ENCODE measurements around the gene FRMD4A.
"Not testable (repeated sequence)": the region's sequence is repeated elsewhere in the genome, so short reads cannot be mapped to it uniquely, and the experiment has no call there.

The FRMD4A gene

DNA sequence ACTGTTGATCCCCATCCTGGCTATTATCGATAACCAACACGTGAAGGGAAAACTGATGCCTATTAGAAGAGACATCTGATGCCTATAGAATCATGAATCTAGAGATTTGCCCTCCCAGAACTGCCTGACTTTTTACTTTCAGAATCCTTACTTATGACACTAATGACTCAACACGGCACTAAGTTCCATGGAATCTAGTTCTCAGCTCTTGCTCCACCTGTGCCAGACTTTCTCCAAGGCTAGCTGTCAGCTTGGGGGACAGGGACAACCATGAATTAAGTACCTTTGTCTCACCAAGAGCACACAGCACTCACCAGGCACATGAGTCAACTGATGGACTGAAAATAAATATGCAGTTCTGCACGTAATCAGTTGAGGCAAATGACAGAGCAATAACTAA, 184.2 kb downstream of the FRMD4A start:
- H3K27ac ChIP-seq: no peak overlapping the region
- TF ChIP-seq ZFX (IDR thresholded peaks at IDR 0.05; ENCODE audit: borderline replicate concordance): no peak
- TF ChIP-seq, protein P1, sequence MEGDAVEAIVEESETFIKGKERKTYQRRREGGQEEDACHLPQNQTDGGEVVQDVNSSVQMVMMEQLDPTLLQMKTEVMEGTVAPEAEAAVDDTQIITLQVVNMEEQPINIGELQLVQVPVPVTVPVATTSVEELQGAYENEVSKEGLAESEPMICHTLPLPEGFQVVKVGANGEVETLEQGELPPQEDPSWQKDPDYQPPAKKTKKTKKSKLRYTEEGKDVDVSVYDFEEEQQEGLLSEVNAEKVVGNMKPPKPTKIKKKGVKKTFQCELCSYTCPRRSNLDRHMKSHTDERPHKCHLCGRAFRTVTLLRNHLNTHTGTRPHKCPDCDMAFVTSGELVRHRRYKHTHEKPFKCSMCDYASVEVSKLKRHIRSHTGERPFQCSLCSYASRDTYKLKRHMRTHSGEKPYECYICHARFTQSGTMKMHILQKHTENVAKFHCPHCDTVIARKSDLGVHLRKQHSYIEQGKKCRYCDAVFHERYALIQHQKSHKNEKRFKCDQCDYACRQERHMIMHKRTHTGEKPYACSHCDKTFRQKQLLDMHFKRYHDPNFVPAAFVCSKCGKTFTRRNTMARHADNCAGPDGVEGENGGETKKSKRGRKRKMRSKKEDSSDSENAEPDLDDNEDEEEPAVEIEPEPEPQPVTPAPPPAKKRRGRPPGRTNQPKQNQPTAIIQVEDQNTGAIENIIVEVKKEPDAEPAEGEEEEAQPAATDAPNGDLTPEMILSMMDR (IDR thresholded peaks at IDR 0.05): no peak

DNA sequence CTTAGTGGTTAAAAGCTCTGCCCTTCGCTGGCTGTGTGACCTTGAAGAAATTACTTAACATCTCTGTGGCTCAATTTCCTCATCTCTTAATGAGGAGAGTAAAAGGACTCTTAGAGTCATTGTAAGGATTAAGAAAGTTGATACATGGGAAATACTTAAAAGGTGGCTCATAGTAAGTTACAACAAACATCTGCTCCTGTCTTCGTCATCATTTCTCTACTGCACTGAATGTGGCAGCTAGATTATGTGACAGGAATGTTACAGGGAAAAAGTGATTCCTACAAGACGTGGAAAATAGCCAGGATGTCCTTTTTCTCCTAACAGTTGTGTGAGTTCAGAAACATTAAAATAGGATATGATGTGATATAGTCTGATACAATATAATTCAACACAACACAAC, 184.7 kb downstream of the FRMD4A start:
- H3K27ac ChIP-seq: no peak overlapping the region

DNA sequence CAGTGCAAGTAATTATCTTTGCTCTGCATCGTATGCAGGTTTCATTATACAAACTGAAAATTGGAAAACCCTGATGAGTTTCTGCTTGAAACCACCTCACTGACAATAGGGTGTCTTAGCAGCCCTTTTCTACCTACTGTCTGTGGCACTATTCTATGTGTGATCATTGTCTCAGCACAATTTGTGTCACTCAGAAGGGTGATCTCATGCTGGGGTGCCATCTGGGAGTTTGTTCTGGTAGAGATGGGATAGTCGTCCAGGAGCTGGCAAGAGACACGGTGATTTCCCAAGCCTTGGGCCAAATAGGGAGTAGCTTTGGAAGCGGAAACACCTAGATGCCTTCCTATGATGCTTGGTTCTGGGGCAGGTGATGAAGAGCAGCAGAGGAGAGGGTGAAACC, 186.3 kb downstream of the FRMD4A start:
- TF ChIP-seq, protein P1 (IDR thresholded peaks at IDR 0.05): no peak
- TF ChIP-seq ZFX (IDR thresholded peaks at IDR 0.05; ENCODE audit: borderline replicate concordance): no peak
- no peak overlapping the region for H3K27ac ChIP-seq

More for the DNA sequence above, 184.7 kb downstream of the FRMD4A start:
- no peak for TF ChIP-seq ZFX (IDR thresholded peaks at IDR 0.05; ENCODE audit: borderline replicate concordance)
- TF ChIP-seq, protein P1 (IDR thresholded peaks at IDR 0.05): no peak

DNA sequence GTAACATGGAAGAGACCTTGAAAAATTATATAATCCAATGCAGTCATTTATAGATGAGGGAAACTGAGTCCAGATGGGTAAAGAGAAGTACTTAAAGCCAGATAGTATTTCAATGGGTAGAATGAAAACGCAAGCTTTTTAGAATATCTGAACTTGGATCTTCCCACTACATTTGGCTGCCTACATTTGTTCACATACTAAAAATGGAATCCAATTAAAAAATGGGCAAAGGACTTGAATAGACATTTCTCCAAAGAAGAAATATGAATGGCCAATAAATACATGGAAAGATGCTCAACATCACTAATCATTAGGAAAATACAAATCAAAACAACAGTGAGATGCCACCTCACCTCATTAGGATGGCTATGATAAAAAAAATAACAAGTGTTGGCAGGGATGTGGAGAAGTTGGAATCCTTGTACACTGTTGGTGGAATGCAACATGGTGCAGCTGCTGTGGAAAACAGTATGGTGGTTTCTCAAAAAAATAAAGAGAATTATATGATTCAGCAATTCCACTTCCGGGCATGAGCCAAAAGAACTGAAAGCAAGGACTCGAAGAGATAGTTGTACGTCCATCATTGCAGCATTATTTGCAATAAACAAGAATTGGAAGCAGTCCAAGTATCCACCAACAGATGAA, 188.0 kb downstream of the FRMD4A start:
- H3K27ac ChIP-seq: no peak overlapping the region
- TF ChIP-seq, protein P1 (IDR thresholded peaks at IDR 0.05): no peak
- no peak for TF ChIP-seq ZFX (IDR thresholded peaks at IDR 0.05; ENCODE audit: borderline replicate concordance)

DNA sequence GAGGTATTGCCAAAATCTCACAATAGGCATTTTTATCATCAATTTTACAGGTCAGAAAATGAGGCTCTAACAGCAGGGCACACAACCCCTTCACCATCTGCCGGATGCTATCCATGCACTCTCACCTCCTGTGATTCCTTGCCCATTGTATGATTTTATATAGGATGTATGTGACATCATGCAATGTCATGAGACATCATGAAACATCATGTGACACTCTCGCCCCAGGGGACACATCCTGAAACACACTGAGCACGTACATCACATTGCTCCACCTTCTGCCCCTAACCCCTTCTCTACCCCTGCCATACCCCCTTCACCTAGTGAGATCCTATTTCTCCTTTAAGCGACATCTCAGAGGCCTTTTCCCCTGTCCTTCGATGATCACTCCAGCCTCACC, 189.4 kb downstream of the FRMD4A start:
- TF ChIP-seq, protein P1 (IDR thresholded peaks at IDR 0.05): no peak
- no peak for TF ChIP-seq ZFX (IDR thresholded peaks at IDR 0.05; ENCODE audit: borderline replicate concordance)
- no peak overlapping the region for H3K27ac ChIP-seq

DNA sequence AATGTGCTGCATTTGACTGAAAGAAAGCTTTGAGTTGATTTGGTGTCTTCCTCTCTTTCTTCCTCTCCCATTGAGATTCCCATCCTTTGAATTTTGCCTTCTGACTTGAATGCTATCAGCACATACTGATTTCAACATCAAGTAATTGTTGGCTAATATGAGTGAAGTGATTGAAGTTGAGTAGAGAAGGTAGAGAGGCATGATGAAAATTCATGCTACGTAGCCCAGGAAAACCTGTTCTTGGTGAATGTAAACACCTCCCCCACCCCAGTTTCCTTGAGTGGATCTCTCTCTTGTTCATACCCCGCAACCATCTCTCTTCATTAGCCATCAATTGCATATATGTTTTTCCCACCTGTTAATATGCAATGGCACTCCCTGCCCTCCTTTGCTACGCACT, 193.3 kb downstream of the FRMD4A start:
- no peak overlapping the region for H3K27ac ChIP-seq
- no peak for TF ChIP-seq ZFX (IDR thresholded peaks at IDR 0.05; ENCODE audit: borderline replicate concordance)
- TF ChIP-seq, protein P1 (IDR thresholded peaks at IDR 0.05): no peak

DNA sequence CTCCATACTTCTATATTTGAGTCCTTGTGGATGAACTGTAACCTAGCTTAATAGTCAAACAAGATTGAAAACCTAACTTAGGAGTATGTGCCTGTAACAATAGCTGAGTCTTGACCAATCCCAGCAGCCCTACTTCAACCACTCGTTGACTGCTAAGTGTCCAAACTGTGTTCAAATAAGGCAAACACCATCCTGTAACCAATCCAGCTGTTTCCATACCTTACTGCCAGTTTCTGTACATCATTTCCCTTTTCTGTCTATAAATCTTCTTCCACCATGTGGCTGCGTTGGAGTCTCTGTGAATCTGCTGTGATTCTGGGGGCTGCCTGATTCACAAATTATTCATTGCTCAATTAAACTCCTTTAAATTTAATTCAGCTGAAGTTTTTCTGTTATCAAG, 195.5 kb downstream of the FRMD4A start:
- not testable (repeated sequence) for H3K27ac ChIP-seq

DNA sequence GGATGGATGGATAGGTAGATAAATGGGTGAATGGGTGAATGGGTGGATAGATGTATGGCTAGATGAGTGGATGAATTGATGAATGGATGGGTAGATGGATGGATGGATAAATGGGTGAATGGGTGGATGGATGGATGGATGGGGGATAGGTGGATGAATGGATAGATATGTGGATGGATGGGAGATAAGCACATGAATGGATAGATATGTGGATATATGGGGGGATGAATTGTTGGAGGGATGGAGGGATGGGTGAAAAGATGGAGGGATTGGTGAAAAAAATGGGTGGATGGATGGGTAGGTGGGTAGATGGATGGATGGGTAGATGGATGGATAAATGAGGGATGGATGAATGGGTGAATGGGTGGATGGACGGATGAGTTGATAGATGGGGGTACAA, 196.4 kb downstream of the FRMD4A start:
- TF ChIP-seq, protein P1 (IDR thresholded peaks at IDR 0.05): no peak
- no peak for TF ChIP-seq ZFX (IDR thresholded peaks at IDR 0.05; ENCODE audit: borderline replicate concordance)

More for the DNA sequence above, 196.4 kb downstream of the FRMD4A start:
- no peak overlapping the region for H3K27ac ChIP-seq
